Stimulated activated CD4-positive, alpha-beta T cell treated with anti-CD3 and anti-CD28 coated beads, TNF-alpha, amount 100 ng/mL, for 24 hours (primary cell): ENCODE results near the gene LPAR5.
"Not testable (repeated sequence)": the region's sequence is repeated elsewhere in the genome, so short reads cannot be mapped to it uniquely, and the experiment has no call there.

Experiments
- DNase-seq, 3 experiments: peaks; one replicate each; pipeline ENCODE4 v3.0.0-alpha.2; 2020; ENCODE audit warnings: low read depth in 3 of 3

LPAR5 gene

DNA sequence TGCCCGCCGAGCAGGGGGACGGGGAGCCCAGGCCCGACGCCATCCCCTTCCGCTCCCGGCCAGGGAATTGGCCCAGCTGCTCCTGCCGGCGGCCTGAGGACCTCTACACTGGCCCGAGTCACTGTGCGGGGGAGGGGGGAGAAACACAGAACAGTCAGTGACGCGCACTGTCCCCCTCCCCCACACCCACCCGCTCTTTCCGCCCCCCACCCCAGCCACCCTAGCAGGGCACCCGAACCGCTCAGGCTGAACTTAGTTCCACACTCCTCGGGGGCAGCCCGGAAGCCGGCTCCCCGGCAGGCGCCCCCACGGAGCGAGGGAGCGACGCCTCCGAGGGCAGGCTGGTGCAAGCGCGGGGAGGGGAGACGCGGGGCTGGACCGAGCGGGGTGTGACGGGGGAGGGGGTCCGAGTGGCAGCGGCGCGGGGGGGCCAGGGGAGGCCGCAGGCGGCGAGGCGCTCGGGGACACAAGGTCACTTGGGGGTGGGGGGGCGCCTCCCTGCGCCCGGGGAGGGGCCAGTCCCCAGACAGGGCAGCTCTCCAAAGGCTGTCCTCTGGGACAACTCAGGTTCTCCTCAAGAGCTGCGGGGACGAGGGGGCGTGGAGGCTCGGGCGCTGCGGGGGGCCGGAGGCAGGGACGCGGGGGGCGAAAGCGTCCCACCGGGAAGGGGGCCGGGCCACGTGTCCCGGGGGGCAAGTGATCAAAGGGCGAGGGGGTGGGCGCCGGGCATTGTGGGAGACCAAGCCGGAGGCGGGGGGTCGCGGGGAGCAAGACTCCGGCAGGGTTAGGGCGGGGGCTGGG is 29.2 kb downstream of the LPAR5 start:
- DNase-seq: peak in 2 of 3 experiments; percentile 34 to 61

DNA sequence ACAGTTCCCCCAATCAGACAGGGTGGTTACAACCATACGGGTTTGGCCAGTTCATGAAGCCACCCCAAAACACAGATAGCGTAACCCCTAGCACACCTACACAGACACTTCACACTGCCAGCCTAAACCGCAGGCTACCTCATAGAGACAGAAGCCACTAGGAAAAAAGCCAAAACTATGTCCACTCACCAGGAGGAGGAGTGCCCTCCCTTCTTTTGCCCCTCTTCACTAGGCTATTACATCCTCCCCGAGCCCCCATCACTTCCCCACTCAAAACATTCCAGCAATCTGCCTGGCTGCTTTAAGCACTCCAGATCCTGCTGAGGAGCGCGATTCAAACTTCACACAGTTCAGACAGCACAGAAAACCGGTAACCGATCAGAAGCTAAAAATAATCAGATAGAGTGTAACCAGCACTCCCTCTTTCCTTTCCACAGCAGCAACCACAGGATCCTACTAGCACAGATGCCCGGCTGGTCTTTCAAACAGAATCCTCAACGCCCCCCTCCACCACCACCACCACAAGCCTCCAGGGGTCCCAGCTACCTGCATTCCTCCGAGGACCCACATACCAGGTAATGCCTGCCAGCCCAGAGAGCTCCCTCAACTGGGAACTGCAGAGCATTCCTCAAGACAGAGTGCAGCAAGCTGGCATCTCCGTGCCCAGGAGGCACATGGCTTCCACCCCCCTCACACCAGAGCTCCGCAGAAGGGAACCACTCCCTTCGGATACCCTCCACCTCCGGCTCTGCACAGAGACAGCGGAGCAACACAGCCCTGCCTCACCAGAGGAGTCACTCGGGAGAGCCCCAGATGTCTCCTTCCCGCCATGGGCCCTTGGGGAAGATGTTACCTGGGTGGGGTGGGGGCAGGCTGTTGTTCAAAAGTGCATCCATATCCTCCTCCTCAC is 30.1 kb downstream of the LPAR5 start:
- DNase-seq: no peak

DNA sequence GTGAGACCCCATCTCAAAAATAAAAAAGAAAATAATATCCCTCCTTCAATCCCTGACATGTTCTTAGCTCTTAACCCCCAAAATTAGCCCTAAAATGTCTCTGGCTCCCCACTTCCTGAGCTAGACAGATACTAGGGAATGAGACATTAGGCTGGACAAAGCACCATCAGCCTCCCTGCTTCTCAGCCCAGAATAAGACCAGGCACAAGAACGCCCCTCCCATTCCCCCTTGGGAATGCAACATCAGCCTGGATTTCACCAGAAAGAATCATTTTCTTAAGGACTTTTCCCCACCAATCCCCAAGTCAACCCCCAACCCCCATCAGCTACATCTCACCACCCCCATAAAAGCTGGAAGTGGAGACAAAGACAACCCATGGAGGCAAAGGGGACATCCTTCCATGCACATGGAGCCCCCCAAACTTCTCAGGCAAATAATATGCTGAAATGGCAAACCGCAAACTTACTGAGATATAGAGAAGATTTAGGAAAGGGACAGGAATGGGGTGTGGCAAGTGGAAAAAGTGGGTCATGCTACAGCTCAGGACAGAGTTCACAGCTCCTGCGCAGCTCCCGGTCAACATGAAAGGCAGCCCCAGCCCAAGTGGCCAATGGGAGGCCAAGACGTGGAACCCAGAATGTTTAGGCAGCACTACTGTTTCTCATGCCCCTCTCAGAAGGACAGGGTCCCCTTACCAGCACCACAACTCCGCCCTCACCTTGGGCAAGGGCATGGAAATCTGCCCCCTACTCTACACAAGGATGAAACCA is 31.3 kb downstream of the LPAR5 start:
- no peak for DNase-seq

DNA sequence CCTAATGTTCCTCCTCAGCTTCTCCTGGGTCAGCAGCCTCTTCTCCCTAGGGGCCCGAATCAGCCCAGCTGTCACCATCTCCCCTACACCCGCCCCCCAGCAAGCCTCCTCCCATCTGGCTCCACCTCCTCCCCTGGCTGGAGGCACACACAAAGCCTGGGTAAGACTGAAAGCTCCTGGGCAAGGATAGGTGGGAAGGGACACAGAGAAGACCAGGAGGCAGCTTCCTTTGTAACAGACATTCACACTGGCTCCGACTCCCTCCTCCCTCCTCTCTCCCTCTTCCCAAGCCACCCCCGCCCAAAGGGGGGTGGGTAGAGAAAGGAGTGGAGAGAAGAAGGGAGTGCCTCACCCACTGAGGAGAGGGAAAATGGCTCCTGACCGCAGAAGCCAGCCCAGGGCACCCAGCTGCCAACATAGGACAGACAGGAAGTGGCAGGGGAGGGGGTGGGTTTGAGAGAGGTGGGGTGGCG is 32.6 kb downstream of the LPAR5 start:
- DNase-seq: no peak

DNA sequence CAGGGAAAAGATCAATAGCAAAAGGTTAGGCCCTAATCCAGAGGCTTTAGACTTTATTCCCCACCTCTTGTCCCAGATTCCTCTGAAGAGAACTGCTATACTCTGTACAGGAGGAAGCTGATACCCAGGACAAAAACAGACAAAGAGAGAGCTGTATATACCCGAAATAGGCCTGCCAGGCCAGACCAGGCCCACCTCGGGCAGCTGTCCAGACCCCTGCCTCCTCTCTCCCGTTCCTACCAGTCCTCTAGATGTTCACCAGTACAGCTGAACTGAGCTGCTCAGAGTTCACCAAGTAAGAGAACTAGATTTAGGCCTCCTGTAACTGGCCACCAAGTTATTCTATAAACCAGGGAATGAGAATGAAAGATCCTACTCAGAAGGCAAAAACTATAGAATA is 33.2 kb downstream of the LPAR5 start:
- DNase-seq: no peak

DNA sequence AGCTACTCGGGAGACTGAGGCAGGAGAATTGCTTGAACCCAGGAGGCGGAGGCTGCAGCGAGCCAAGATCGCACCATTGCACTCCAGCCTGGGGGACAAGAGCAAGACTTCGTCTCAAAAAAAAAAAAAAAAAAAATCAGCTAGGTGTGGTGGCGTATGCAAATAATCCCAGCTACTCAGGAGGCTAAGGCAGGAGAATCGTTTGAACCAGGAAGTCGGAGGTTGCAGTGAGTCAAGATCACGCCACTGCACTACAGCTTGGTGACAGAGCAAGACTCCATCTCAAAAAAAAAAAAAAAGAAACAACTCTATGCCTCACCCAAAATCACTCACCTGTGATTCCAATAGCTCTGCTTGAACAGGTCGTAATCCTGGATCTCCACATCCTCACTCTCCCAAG is 40.1 kb downstream of the LPAR5 start:
- not testable (repeated sequence) for DNase-seq

DNA sequence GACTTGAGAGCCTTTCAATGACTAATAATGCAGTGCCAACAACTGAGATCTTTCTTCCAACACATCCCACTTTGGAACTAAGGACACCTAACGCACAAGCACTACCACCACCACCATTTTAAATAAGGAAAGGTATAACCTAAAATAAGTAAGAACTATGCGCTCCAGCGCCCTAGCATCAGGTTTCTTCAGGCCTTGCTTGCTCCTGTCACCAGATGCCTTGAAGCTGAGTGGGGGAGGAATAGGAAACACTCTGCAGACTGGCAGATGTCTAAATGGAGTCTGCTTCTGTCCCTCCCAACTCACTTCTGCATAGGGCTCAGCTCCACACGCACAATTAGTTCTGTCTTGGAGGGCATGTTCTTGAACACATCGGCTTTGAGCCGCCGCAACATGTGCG is 43.7 kb downstream of the LPAR5 start:
- DNase-seq: no peak

DNA sequence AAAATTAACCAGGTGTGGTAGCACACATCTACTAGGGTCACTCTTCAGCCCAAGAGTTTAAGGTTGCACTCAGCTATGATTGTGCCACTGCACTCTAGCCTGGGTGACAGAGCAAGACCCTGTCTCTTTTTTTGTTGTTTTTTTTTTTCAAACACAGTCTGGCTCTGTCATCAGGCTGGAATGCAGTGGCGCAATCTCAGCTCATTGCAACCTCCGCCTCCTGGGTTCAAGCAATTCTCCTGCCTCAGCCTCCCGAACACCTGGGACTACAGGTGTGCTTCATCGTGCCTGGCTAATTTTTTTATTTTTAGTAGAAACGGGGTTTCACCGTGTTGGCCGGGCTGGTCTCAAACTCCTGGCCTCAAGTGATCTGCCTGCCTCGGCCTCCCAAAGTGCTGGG is 49.2 kb downstream of the LPAR5 start:
- DNase-seq: not testable (repeated sequence)

DNA sequence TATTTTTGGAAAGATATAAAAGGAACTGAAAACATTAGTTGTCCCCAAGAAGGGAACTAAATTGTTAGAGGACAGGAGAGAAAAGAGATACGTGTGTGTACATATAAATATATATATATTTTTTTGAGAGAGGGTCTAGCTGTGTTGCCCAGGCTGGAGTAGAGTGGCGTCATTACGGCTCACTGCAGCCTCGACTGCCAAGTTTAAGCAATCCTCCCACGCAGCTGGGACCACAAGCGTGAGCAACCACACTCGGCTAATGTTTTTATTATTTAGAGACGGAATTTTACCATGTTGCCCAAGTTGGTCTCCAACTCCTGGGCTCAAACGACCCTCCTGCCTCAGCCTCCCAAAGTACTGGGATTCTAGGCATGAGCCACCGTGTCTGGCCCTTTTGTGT is 51.5 kb downstream of the LPAR5 start:
- no peak for DNase-seq

DNA sequence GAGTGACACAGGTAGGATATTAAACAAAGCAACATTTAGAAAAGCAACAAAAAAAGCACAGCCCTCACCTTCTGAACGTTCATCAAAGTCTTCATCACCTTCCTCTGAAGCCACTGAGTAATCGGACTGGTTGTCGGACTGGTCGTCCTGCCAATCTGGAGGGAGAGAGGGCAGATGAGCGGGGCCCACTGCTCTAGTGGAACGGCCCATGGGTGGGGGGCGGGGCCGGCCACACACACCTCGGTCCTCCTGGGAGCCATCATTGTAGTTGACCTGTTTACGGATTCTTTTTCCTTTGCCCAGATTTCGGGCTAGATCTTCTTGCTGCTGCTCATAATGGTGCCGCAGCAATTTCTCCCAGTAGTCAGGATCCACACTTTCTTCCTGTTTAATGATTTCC is 52.8 kb downstream of the LPAR5 start:
- DNase-seq: no peak

DNA sequence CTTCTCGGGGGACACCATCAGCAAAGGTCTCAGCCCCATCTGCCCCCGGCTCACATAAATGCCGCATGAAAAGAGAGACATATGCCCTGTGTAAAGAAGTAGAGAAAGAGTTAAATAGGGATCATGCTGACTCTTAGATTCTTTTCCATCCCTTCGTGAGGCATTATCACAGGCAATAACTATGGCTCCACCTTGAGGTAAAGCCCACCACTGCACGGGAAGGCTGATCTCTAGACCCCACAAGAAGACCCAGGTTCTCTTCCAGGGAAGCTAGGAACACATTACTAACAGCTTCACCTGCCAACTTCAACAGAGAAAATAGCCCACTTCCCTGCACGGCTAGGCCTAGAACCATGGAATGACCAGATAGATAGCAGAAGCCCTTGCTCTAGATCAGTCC is 53.6 kb downstream of the LPAR5 start:
- no peak for DNase-seq

DNA sequence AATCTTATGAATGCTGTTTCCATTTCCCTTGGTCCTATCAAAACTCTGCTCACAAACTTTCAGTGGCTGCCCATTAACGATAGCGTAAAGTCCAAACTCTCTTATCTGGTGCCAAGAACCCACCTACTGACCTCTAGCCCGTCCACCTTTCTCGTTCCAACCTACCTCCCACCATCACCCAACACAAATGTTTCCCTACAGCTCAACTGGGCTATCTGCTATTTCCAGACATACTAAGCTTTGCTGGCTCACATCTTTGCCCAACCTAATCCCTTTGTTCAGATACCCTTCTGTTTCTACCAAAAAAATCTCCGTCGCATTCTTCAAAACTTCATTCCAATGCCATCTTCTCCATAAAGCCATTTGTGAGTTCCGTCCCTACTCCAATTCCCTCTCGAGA is 60.1 kb downstream of the LPAR5 start:
- no peak for DNase-seq

DNA sequence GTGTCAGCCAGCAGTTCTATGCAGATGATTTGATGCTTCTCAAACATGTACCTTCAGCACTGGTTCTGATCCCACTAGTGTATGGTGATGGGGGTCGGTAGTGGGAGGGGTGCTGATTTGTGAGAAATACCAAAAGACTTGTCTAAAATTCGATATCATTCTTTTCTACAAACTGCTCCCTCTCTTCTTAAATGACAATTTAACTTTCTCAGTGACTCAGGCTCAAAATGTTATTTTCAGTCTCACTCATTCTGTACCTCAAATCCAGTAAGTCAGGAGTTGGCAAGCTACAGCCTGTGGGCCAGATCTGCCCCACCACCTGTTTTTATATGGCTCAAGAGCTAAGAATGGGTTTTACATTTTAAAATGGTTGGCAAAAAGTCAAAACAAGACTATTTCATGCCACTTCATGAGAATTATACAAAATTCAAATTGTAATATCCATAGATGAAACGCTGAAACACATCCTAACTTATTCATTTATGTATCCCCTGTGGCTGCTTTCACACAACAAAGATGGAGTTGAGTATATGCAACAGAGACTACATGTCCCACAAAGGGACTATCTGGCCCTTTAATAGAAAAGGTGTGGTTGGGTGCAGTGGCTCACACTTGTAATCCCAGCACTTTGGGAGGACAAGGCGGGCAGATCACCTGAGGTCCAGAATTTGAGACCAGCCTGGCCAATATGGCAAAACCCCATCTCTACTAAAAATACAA is 61.0 kb downstream of the LPAR5 start:
- DNase-seq: no peak

DNA sequence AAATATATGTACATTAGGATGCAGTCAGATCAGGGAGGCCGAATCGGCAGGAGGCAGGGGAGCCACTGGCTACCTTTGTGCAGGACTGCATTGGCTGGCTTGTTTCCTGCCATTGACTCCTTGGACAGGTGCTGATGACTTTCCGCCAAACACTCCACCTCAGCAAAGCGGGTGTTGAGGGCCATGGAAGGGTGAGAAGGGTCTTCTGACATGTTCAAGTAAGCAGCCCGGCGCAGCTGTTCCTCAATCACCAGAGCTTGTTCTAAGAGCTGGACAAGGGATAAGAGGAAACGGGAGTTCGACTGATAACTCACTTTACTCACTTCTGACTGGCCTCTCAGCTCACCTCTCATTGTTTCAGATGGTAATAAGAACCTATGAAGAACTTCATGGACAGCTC is 62.8 kb downstream of the LPAR5 start:
- no peak for DNase-seq

DNA sequence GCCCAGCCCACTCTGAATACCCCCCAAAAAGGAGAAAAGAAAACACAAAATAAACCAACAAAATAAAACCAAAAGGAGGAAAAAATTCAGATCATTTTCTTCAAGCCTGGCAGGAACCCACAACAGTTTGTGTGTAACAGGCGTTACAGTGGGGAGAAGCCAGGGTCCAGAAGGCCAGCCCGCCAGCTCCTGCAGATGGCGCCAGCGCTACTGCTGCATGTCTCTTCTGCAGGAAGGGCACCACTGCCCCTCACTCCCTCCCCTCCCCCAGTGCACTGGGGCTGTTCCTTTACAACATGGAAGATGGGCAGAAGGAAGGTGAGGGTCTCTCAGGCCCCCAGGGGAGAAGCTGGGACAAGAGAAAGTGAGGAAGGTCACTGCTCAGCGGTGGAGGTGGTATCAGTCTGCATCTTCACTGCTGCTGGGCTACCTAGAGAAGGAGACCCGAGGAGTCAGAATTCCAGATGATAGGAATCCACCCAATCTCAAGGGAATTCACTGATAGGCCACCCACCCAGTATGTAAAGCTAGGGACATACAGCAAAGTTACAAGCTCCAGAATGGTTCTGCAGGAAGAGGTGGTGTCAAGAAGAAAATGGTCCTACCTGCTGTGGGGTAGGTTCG is 65.4 kb downstream of the LPAR5 start:
- peak in 1 of 3 experiments; percentile 46 for DNase-seq

DNA sequence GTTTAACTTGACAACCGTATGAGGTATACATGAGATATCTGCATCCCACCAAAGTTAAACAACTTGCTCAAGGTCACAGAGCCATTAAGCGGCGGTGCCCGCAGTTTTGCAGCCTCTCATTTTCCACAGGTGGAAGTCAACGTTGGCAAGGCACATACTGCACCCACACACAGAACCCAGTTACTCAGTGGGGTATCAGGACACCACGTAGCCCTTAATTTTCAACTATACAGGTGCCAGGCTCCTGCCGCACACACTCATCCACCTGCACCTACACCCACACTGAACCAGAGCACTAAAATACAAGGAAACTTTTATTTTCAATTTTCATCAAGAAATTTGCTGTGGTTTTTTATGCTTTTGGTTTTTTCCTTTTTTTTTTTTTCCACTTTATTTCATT is 66.0 kb downstream of the LPAR5 start:
- DNase-seq: no peak

DNA sequence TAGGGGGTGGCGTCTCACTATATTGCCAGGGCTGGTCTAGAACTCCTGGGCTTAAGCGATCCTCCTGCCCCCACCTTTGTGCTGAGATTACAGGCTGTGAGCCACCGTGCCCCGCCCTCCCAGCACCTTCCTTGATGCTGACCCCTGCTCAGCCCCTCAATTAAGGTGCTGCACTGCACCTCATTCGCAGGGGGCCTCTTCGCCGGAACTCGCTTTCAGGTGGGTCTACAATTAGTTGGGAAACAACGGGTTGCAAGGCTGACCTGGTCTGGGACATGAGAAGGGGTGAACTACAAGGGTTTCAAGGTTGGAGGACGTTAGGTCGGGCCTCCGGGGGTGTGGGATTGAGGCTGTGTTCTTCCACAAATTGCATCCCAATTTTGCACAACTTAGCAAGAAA is 66.4 kb downstream of the LPAR5 start:
- DNase-seq: no peak
